ENCODE data around the gene USP2.

The USP2 gene, protein sequence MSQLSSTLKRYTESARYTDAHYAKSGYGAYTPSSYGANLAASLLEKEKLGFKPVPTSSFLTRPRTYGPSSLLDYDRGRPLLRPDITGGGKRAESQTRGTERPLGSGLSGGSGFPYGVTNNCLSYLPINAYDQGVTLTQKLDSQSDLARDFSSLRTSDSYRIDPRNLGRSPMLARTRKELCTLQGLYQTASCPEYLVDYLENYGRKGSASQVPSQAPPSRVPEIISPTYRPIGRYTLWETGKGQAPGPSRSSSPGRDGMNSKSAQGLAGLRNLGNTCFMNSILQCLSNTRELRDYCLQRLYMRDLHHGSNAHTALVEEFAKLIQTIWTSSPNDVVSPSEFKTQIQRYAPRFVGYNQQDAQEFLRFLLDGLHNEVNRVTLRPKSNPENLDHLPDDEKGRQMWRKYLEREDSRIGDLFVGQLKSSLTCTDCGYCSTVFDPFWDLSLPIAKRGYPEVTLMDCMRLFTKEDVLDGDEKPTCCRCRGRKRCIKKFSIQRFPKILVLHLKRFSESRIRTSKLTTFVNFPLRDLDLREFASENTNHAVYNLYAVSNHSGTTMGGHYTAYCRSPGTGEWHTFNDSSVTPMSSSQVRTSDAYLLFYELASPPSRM

DNA sequence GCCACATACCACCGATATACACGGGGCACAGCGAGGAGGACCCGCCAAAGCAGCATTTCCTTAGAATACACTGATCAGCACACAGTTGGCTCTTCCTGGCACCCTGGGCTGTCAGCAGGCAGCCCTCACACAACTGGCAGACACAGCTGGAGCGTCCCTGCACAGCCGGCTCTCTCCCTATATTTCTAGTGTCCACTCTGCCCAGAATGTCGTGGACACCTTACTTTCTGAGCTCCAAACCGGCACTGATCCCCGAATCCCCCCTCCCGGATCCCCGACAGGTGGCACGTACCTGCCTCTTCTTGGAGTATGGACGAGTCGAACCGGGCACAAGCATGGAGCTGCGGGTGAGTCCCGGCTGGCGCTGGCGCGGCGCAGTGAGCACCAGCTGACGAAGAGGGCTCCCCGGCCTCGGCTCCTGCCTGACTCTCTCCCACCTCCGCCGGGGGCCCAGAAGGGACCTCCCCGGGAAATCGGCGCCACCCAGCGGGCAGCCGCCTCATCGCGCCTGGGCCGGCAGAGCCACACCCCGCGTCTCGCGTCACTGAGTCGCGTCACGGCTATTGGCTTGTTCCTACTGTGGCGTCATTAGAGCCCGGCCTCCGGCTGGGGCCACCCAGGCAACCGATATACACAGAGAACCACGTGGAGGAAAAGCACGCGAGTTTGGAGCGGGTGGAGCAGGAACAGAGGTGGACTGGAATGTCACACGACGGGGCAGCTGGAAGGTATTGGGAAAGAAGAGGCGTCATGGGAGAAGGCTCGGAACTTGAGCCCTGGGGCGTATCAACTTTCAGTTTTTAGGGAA lies at the start of gene USP2:
Gene USP2 (minus strand): TSS at position 510 of the 808 bp plus-strand sequence. CDS start 8,210 bp downstream, outside the sequence.
- DNase-seq (ENCODE audit: low spot score in 2 of 2), result peak; percentile 97 to 99
- H3K4me3 Mint-ChIP-seq, result no peak within 1 kb of the TSS
- peaks cover 4% of the 10 kb centered on the region for H3K4me1 Mint-ChIP-seq
- H3K9me3 Mint-ChIP-seq, result no peaks in the 10 kb centered on the region
- H3K27me3 Mint-ChIP-seq, result peaks cover 4% of the 10 kb centered on the region
- no peaks in the 10 kb centered on the region for H3K36me3 Mint-ChIP-seq
- H3K27ac Mint-ChIP-seq, result no peak within 1 kb of the TSS
- ATAC-seq (ENCODE audit: low read depth), result peak; percentile 98

DNA sequence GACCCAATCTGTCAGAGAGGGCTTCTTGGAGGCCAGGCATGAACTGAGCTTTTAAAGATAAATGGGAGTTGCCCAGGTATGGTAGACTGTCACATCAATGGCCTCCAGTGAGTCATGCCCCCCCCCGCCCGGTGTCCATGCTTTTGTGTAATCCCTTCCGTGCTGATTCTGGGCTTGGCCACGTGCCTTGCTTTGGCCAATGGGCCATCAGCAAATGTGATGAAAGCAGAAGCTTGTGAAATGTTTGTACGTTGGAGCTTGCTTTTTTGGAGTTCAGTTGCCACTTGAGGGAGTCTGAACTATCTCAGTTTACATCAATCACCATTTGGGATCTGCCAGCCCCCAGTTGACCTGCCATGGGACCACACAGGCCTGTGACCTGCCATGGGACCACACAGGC lies 45.8 kb upstream of the USP2 start:
- no peaks in the 10 kb centered on the region for H3K9me3 Mint-ChIP-seq
- no peak for DNase-seq (ENCODE audit: low spot score in 2 of 2)
- peaks cover 41% of the 10 kb centered on the region for H3K27me3 Mint-ChIP-seq
- ATAC-seq (ENCODE audit: low read depth), result no peak
- no peak overlapping the region for H3K4me3 Mint-ChIP-seq
- H3K27ac Mint-ChIP-seq, result no peak overlapping the region
- H3K4me1 Mint-ChIP-seq, result peaks cover 3% of the 10 kb centered on the region
- no peaks in the 10 kb centered on the region for H3K36me3 Mint-ChIP-seq

GRCh38 chr11:119426142-119426541 lies 44.7 kb upstream of the USP2 start:
- peaks cover 39% of the 10 kb centered on the region for H3K27me3 Mint-ChIP-seq
- H3K4me1 Mint-ChIP-seq, result peaks cover 7% of the 10 kb centered on the region
- H3K9me3 Mint-ChIP-seq, result no peaks in the 10 kb centered on the region
- H3K36me3 Mint-ChIP-seq, result no peaks in the 10 kb centered on the region
- ATAC-seq (ENCODE audit: low read depth) (no peak), DNase-seq (ENCODE audit: low spot score in 2 of 2) (no peak)
- no peak overlapping the region for H3K27ac Mint-ChIP-seq
- H3K4me3 Mint-ChIP-seq, result no peak overlapping the region

GRCh38 chr11:119424775-119425174 lies 43.3 kb upstream of the USP2 start:
- no peak overlapping the region for H3K27ac Mint-ChIP-seq
- no peak for DNase-seq (ENCODE audit: low spot score in 2 of 2)
- no peak overlapping the region for H3K4me3 Mint-ChIP-seq
- no peaks in the 10 kb centered on the region for H3K9me3 Mint-ChIP-seq
- no peak for ATAC-seq (ENCODE audit: low read depth)
- H3K27me3 Mint-ChIP-seq, result peaks cover 39% of the 10 kb centered on the region
- H3K36me3 Mint-ChIP-seq, result no peaks in the 10 kb centered on the region
- H3K4me1 Mint-ChIP-seq, result peaks cover 7% of the 10 kb centered on the region

DNA sequence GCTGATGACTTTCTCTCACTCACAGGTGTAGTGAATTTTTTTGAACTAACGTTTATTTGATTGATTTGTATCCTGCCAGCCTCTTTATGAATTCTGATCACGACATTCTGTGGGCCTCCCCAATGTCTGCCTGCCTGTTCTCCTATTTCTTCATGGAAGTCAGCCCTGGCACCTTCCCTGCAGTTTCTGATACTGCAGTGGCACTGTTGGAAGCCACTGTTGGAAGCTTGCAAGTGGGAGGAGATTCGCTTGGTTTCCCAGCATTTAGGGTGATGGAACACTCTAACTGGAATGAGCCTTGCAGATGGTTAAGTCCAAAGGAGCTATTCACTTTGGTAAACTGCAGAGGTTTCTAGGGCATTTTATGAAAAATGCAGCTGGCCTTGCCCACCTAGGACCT lies 42.8 kb upstream of the USP2 start:
- Mint-ChIP-seq H3K4me1 (peaks cover 7% of the 10 kb centered on the region), H3K9me3 (no peaks in the 10 kb centered on the region), H3K27ac (no peak overlapping the region), H3K27me3 (peaks cover 42% of the 10 kb centered on the region), H3K4me3 (no peak overlapping the region), H3K36me3 (no peaks in the 10 kb centered on the region)
- ATAC-seq (ENCODE audit: low read depth) (no peak), DNase-seq (ENCODE audit: low spot score in 2 of 2) (no peak)

DNA sequence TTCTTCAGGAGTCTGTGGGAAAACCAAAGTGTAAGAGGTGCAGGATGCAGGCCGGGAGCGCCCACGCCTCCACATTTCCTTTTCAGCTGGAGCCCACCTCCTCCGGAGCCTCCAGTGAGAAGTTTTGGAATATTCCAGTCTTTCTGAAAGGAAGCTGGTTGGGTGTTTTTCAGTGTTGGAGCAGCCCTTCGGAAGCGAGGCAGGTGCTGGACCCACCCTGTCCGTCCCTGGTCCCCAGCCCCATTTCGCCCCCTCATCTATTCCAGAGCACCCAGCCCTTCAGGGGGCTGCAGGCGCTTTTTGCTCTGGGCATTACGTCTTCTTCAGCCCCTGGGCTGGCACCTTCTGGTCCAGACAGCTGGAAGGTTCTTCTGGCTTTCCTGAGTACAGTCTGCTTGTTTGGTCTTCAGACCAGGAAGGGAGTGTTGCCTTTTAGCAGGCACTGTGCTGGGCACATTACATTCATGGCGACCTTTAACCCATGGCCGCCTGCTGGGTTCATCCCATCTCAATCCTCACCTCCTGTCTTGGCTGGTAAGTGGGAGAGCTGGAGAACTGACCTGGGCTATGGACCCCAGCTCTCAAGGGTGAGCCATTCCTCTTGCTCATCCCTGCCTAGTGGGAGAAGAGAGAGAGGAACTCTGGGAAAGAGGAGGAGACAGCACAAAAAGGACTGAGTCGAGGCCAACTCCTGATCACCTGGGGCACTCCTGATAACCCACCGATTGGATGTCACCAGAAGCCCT lies 42.2 kb upstream of the USP2 start:
- H3K4me3 Mint-ChIP-seq, result no peak overlapping the region
- H3K36me3 Mint-ChIP-seq, result no peaks in the 10 kb centered on the region
- H3K27me3 Mint-ChIP-seq, result peaks cover 46% of the 10 kb centered on the region

DNA sequence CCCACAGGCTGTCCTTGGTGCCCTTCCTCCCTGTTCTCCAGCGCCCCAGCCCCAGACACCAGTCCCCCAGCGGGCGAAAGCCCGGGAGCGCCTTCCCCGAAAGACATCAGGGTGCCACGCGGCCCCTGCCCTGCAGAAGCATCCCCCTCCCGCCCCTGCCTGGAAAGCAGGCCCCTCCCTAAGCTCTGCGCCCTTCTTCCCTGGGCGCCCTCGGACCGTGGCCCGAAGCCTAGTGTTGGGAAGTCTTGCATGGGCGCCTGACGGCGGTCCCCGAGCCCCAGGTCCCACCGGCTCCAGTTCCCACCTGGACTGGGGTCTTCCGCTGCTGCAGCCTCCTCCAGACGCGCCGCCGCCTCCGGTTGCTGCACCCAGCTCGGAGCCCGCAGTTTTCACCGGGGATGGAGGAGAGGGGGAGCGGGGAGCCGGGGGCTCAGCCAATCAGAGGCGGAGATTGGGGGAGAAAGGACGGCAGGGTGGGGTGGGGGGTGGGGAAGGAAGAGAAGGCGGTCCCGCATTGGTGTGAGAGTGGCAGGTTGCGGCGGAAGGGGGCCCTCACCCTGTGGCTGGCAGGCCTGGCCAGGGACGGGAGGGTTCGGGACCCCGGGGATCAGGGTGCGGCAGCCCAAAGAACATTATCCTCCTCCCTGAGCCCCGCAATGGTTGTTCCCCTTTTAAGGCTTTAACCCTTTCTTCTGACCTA lies 41.5 kb upstream of the USP2 start, which contains the start of gene THY1:
Gene THY1 (minus strand): TSS at position 364 of the 700 bp plus-strand sequence. CDS start 2,267 bp downstream, outside the sequence.
- DNase-seq (ENCODE audit: low spot score in 2 of 2), result no peak
- Mint-ChIP-seq H3K27me3 (peaks cover 44% of the 10 kb centered on the region), H3K36me3 (no peaks in the 10 kb centered on the region), H3K27ac (no peak within 1 kb of the TSS), H3K4me3 (peak within 1 kb of the TSS; percentile 58), H3K9me3 (no peaks in the 10 kb centered on the region), H3K4me1 (peaks cover 7% of the 10 kb centered on the region)
- no peak for ATAC-seq (ENCODE audit: low read depth)

More for the DNA sequence above, 42.2 kb upstream of the USP2 start:
- no peaks in the 10 kb centered on the region for H3K9me3 Mint-ChIP-seq
- no peak overlapping the region for H3K27ac Mint-ChIP-seq
- ATAC-seq (ENCODE audit: low read depth), result no peak
- H3K4me1 Mint-ChIP-seq, result peaks cover 7% of the 10 kb centered on the region
- no peak for DNase-seq (ENCODE audit: low spot score in 2 of 2)

DNA sequence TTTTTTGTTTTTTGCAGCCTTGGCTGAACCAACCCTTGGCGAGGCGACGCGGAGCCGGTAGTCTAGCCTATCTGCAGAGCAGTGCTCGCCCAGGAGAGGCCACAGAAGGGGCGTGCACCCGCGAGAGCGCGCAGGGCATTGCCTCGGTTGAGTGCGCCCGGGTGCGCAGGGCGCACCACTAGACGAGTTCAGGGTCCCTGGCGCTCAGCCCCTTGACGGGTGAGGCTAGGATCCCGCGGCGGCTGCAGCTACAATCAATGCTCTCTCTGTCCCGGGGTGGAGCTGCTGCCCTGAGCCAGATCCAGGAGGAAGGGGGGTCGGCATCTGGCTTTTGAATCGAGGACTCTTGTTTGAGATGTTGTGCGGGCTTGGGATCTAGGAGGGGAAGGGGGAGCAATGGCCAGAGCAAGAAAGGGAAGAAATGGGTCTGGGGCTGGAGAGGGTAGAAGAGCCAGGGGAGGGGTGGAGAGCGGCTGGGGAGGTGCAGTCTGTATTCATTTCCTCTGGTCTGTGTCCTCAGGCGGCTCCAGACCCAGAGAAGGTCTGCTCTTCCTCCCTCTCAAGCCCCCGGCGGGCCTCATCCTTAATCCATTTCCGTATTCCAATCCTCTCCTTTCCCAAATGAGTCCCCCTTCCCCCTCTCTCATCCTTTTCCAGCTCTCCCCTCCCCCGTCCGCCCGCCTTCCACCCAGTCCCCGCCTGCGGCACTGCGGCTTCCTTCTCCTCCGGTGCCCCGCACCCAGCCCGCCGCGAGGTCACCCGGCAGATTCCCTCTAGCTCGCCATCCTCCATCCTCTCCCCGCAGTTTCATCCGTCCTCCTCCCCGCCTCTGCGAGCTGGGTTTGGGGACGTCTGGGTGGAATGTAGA lies 40.7 kb upstream of the USP2 start:
- ATAC-seq (ENCODE audit: low read depth) (no peak), DNase-seq (ENCODE audit: low spot score in 2 of 2) (no peak)
- H3K4me1 Mint-ChIP-seq, result peaks cover 7% of the 10 kb centered on the region
- H3K27ac Mint-ChIP-seq, result no peak overlapping the region
- no peaks in the 10 kb centered on the region for H3K36me3 Mint-ChIP-seq
- H3K4me3 Mint-ChIP-seq, result peak overlapping the region; percentile 58
- peaks cover 45% of the 10 kb centered on the region for H3K27me3 Mint-ChIP-seq
- no peaks in the 10 kb centered on the region for H3K9me3 Mint-ChIP-seq

DNA sequence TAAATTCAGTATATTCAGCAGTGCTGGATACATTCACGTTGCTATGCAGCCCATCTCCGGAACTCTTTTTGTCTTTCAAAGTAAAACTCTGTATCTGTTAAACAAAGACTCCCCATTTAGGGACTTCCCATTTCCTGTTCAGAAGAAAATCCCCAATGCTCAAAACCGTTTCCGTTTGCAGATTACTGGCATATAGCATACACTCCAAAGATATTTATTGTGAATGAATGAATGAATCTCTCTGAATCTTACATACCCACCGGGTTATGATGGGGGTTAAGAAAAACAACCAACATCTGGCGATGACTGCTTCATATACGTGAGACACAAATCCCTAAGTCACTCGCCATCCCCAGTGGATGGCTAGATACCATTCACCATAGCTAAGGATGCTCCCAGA lies 39.9 kb upstream of the USP2 start:
- Mint-ChIP-seq H3K4me3 (no peak overlapping the region), H3K9me3 (no peaks in the 10 kb centered on the region), H3K4me1 (peaks cover 7% of the 10 kb centered on the region), H3K36me3 (no peaks in the 10 kb centered on the region), H3K27ac (no peak overlapping the region), H3K27me3 (peaks cover 44% of the 10 kb centered on the region)
- DNase-seq (ENCODE audit: low spot score in 2 of 2), result no peak
- no peak for ATAC-seq (ENCODE audit: low read depth)

DNA sequence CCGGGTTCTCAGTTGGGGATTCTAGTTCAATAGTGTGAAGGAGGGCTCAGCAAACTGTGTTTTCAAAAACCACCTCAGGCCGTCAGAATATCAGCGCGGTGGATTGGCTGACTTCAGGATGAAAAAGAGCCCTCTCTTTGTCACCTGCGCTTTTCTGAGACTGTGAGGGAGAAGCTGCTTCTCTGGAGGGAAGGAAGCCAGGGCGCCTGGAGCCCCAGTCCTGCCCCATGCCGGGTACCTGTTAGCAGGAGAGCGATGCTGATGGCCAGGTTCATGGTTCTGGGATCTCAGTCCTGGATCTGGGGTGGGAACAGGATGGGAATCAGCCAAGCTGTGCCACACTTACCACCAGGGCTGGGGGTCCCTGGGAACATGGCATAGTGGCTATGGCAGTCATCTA lies 39.1 kb upstream of the USP2 start:
- ATAC-seq (ENCODE audit: low read depth) (no peak), DNase-seq (ENCODE audit: low spot score in 2 of 2) (no peak)
- H3K4me3 Mint-ChIP-seq, result no peak overlapping the region
- no peak overlapping the region for H3K27ac Mint-ChIP-seq
- H3K9me3 Mint-ChIP-seq, result no peaks in the 10 kb centered on the region
- H3K36me3 Mint-ChIP-seq, result no peaks in the 10 kb centered on the region
- peaks cover 42% of the 10 kb centered on the region for H3K27me3 Mint-ChIP-seq
- peaks cover 7% of the 10 kb centered on the region for H3K4me1 Mint-ChIP-seq

- ATAC-seq (ENCODE audit: low read depth) (no peak), DNase-seq (ENCODE audit: low spot score in 2 of 2) (no peak)
- Mint-ChIP-seq H3K36me3 (no peaks in the 10 kb centered on the region), H3K27ac (no peak overlapping the region), H3K9me3 (no peaks in the 10 kb centered on the region), H3K27me3 (peaks cover 38% of the 10 kb centered on the region), H3K4me1 (peaks cover 7% of the 10 kb centered on the region), H3K4me3 (no peak overlapping the region)
Measured at GRCh38 chr11:119419834-119420492, 38.5 kb upstream of the USP2 start.

- H3K27me3 Mint-ChIP-seq, result peaks cover 33% of the 10 kb centered on the region
- no peak overlapping the region for H3K4me3 Mint-ChIP-seq
- no peak for ATAC-seq (ENCODE audit: low read depth)
- H3K27ac Mint-ChIP-seq, result no peak overlapping the region
- peaks cover 7% of the 10 kb centered on the region for H3K4me1 Mint-ChIP-seq
- peaks cover 2% of the 10 kb centered on the region for H3K9me3 Mint-ChIP-seq
- peaks cover 3% of the 10 kb centered on the region for H3K36me3 Mint-ChIP-seq
- DNase-seq (ENCODE audit: low spot score in 2 of 2), result no peak
Measured at GRCh38 chr11:119419246-119419645, 37.8 kb upstream of the USP2 start.

Measured in memory B cell (primary cell).